ENCODE data around the gene VOPP1.

Gene VOPP1

DNA sequence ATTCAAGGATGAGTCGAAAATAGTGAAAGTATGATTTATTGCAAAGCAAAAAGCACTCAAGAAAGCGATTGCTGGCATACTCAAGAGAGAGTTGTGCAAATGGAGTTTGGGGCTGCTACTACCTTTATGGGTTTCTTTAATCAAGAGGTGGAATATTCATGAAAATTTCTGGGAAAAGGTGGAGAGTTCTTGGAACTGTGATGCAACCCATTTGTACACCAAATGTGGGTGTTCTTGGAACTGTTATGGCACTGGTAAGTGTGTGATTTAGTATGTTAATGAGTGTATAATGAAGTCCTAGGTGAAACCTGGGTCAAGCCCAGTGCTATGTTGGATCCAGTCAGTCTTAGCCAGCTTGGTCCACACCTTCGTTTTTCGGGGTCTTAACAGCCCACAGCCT, 3.4 kb upstream of the VOPP1 start:
- no peak for DNase-seq

GRCh38 chr7:55575098-55575497, 2.8 kb upstream of the VOPP1 start:
- no peak for DNase-seq

GRCh38 chr7:55574051-55574717, 1.9 kb upstream of the VOPP1 start:
- DNase-seq: no peak

DNA sequence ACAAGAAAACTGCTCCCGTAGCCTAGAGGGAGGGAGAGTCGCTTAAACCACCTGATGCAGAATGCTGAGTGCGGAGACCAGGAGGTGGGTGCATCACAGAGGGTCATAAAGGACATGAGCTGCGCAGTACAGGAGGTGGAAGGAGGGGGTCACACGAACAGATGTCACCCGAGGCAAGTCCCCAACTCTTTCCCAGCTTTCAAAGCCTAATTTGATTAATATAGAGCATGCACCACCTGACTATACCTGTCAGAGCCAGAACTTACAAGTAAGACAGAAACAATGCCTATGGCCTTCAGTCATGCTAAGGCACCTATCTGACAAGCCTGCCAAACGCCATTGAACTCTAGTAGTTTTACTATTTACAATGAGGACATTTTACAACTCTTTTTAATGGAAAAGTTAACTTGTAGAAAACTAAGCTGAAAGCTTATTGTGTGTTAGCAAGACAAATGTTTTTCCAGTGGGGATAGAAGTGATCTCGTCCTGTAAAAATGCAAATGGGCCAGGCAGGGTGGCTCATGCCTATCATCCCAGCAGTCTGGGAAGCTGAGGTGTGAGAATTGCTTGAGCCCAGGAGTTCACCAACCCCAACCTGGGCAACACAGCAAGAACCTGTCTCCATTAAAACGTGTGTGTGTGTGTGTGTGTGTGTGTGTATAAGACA, 1.1 kb upstream of the VOPP1 start:
- no peak for DNase-seq

- DNase-seq: peak; percentile 42
These were observed 558 bp downstream of the VOPP1 start for GRCh38 chr7:55571511-55572377.

- no peak for DNase-seq
These were observed 1.4 kb downstream of the VOPP1 start for GRCh38 chr7:55570939-55571338.

GRCh38 chr7:55570218-55570873, 2.0 kb downstream of the VOPP1 start:
- DNase-seq: peak; percentile 1

DNA sequence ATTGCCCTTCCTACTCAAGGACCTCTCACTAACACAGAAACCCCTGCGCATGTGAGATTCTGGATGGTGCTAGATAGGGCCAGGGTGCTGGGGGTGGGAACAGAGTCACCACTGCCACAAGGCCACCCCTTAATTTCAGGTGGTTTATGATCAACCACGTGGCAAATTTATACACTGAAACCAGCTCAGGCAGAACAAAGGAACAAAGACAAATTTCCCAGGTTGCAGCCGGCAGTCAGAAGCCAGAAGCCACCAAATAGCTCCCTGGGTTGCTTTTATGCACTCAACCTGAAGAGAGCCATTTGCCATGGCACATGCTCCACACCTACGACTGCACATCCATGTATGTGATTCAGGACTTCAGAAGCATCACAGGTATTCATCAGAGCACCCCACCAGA, 2.5 kb downstream of the VOPP1 start:
- DNase-seq: no peak

GRCh38 chr7:55569269-55569663, 3.0 kb downstream of the VOPP1 start:
- no peak for DNase-seq

- no peak for DNase-seq
These were observed 3.6 kb downstream of the VOPP1 start for GRCh38 chr7:55568613-55569268.

GRCh38 chr7:55567571-55567970, 4.7 kb downstream of the VOPP1 start:
- DNase-seq: no peak

GRCh38 chr7:55565681-55566080, 6.6 kb downstream of the VOPP1 start:
- DNase-seq: no peak

GRCh38 chr7:55563596-55564325, 8.5 kb downstream of the VOPP1 start:
- DNase-seq: no peak

DNA sequence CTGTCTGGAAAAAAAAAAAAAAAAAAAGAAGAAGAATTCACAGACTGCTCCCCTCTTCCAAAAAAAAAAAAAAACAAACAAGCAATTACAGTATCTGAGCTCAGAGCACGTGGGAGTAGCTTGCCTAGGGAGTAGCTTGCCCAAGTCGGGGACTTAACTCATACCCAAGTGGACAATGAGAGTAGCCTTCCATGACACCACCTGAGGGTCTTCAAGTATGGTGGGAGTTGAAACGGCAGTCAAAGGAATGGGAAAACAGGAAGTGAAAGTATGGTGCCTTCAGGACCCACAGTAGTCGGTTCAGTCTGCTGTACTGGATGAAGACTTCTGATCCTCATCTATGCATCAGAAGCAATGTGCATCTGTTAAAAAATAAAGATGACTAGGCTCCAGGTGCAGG, 10.6 kb downstream of the VOPP1 start:
- no peak for DNase-seq

DNA sequence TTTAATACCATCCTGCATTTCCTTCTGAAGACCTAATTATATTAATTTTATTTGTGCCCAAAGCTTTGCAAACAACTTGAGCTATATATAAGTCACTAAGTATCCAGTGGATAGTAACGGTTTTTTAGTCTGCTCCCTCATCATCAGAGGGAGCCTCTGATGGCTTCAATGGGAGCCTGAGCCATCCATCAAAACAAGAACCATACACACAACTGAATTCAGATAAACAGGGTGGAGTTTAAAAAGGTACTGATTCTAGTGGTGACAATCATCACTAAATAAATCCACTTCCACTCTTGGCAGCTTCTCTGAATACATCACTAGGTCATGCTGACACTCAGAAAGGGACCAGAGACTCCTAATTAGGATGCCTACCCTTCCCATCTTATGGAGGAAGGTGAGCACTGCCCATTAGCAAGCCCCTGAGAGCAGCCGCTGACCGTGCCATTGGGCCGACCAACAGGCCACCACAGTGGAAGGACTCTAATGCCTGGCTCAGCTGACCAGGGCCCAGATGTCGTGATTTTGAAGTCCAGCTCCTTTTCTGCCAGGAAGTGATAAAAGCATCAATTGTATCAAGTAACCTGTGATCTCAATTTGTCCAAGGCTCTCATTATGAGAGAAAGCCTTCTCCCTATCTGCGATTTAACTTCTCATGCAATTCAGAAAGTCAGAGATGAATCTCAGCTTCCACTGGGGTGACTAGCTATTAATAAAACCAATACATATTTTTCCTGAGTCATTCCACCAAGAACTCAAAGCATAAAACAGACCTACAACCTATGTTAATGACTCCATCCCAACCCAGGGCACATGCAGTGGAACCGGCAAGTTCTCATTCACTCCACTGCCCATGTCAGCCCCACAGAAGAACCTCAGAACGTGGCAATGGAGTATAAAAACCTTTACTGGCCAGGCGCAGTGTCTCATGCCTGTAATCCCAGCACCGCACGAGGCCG, 13.1 kb downstream of the VOPP1 start:
- DNase-seq: no peak

GRCh38 chr7:55557666-55558188, 14.6 kb downstream of the VOPP1 start:
- no peak for DNase-seq

GRCh38 chr7:55556492-55556891, 15.8 kb downstream of the VOPP1 start:
- no peak for DNase-seq

- no peak for DNase-seq
These were observed 16.3 kb downstream of the VOPP1 start for GRCh38 chr7:55556031-55556430.

GRCh38 chr7:55555160-55555559, 17.1 kb downstream of the VOPP1 start:
- no peak for DNase-seq

GRCh38 chr7:55554038-55554437, 18.3 kb downstream of the VOPP1 start:
- no peak for DNase-seq

DNA sequence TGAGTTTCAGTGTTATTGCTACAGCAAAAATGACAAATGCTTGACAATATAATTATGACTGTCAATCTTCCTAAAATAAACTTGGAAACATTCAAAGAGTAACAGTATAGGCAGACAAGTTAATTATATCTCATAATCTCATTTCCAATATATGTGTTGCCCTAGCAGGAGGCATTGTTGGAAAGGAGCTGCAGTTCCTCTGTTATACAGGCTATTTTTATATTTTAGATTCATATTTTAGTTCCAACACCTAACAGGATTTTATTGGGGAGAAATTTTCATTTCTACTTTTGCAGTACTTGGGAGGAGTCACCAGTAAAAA, 19.3 kb downstream of the VOPP1 start:
- no peak for DNase-seq

Measured in NCI-H1436 (cell line).